ENCODE results near the gene WDR91. TPM values are rescaled to one million over a fixed set of nuclear protein-coding genes. Genes with fewer than 3 reads are reported as not detected.
A peak's percentile ranks its signal among the peaks of the same experiment; 100 is the strongest.

Gene WDR91
- 10 to 100 TPM; 18.7 to 37.1 (median 30.0) TPM for total RNA-seq

DNA sequence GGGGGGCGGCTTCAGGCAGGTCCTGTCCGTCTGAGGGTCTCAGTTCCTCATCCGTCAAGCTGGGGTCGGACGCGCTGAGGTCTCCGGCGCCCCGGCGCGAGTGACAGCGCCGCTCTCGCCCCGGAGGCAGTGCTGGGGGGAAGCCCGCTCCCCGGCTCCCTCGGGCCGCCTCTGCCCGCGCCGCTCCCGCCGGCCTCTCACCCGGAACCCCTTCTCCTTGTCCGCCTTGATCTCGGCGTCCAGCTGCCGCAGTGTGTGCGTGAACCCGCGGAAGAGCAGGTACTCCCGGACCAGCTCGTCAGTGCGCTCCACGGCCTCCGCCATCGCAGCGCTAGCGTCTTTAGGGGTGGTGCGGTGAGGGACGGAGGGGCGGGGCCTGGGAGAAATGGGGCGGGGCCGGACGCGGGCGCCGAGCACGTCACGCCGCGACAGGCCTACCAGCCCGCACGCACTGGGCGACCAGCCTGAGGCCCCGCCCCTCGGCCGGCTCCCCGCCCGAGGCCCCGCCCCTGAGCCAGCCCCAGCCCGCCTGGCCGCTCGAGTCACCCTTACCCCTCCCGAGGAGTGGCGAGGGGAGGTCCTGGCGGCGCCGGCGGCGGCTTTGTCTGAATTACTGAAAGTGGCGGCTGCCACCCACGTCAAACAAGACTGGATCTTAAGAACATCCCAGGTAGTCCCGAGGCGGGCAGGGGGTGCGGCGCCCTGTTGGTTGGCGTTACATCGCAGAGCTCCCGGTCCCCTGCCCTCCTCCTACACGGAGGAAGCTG, at the start of gene WDR91:
WDR91 (minus strand) TSS at position 348 of the 767 bp plus-strand sequence; CDS start at position 324, 24 bp downstream.
- Histone ChIP-seq H3K4me1 (peaks cover 0 to 36% (median 9%) of the 10 kb centered on the region in 3 donors), H3K4me3 (peak within 1 kb of the TSS; percentile 91 to 93), H3K9me3 (no peaks in the 10 kb centered on the region), H3K27ac (peak within 1 kb of the TSS; percentile 93 to 98 (median 95)), H3K27me3 (no peaks in the 10 kb centered on the region), H3K36me3 (peaks cover 0 to 11% of the 10 kb centered on the region in 2 donors)
- peak; percentile 71 to 84 for TF ChIP-seq POLR2A (IDR thresholded peaks at IDR 0.05)
- TF ChIP-seq, protein P1, sequence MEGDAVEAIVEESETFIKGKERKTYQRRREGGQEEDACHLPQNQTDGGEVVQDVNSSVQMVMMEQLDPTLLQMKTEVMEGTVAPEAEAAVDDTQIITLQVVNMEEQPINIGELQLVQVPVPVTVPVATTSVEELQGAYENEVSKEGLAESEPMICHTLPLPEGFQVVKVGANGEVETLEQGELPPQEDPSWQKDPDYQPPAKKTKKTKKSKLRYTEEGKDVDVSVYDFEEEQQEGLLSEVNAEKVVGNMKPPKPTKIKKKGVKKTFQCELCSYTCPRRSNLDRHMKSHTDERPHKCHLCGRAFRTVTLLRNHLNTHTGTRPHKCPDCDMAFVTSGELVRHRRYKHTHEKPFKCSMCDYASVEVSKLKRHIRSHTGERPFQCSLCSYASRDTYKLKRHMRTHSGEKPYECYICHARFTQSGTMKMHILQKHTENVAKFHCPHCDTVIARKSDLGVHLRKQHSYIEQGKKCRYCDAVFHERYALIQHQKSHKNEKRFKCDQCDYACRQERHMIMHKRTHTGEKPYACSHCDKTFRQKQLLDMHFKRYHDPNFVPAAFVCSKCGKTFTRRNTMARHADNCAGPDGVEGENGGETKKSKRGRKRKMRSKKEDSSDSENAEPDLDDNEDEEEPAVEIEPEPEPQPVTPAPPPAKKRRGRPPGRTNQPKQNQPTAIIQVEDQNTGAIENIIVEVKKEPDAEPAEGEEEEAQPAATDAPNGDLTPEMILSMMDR (IDR thresholded peaks at IDR 0.05) = peak in 1 of 4 experiments; percentile 37
- peak; percentile 88 for TF ChIP-seq POLR2AphosphoS5 (IDR thresholded peaks at IDR 0.05)
- TF ChIP-seq EP300 (IDR thresholded peaks at IDR 0.05) = no peak
- peak; percentile 95 for ATAC-seq
- WGBS, 2 donors (ENCODE audit: low coverage in 1 of 2) = no CpG with 5 or more reads among the region's 82 CpGs

- peaks cover 0 to 22% (median 4%) of the 10 kb centered on the region in 3 donors for H3K4me1 ChIP-seq
- H3K36me3 ChIP-seq = no peaks in the 10 kb centered on the region
- H3K27me3 ChIP-seq = no peaks in the 10 kb centered on the region
- peaks cover 0 to under 1% (median 0%) of the 10 kb centered on the region in 3 donors for H3K9me3 ChIP-seq
- ATAC-seq = no peak
- no peak overlapping the region for H3K27ac ChIP-seq
- WGBS, 2 donors (ENCODE audit: low coverage in 1 of 2) = 67% methylated on average over 1 to 2 of the region's 2 CpGs
- no peak overlapping the region for H3K4me3 ChIP-seq
- TF ChIP-seq POLR2AphosphoS5 (IDR thresholded peaks at IDR 0.05) (no peak), POLR2A (IDR thresholded peaks at IDR 0.05) (no peak), EP300 (IDR thresholded peaks at IDR 0.05) (no peak)
- TF ChIP-seq, protein P1 (IDR thresholded peaks at IDR 0.05) = no peak
These were observed 49.1 kb upstream of the WDR91 start for GRCh38 chr7:135260470-135260869.

GRCh38 chr7:135259702-135260101, 48.4 kb upstream of the WDR91 start:
- no peaks in the 10 kb centered on the region for H3K36me3 ChIP-seq
- H3K4me3 ChIP-seq = no peak overlapping the region
- WGBS, 2 donors (ENCODE audit: low coverage in 1 of 2) = 83% methylated on average over 1 of the region's 6 CpGs; no CpG with 5 or more reads in 1 of the 2 donors
- no peaks in the 10 kb centered on the region for H3K9me3 ChIP-seq
- no peak for TF ChIP-seq EP300 (IDR thresholded peaks at IDR 0.05)
- TF ChIP-seq, protein P1 (IDR thresholded peaks at IDR 0.05) = no peak
- no peak for TF ChIP-seq POLR2A (IDR thresholded peaks at IDR 0.05)
- TF ChIP-seq POLR2AphosphoS5 (IDR thresholded peaks at IDR 0.05) = no peak
- no peak overlapping the region for H3K27ac ChIP-seq
- ATAC-seq = no peak
- peaks cover 0 to 30% (median 7%) of the 10 kb centered on the region in 3 donors for H3K4me1 ChIP-seq
- no peaks in the 10 kb centered on the region for H3K27me3 ChIP-seq

DNA sequence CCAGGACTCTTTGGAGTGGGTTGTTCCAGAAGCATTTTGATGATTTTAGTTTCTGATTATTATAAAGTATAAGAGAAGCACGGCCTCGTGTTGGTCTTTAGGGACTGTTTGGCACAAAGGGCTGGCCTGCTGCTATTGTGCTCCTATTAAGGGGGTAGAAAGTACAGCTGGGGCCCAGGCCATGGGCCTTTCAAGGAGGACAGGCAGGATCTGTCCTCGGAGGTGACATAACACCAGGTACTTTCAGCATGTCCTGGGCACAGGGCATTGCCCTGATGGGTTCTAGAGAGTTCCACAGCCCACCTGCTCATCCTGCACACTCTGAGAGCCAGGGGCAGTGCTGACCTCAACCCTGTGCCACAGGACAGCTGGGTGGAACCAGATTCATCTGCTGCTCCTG, 47.3 kb upstream of the WDR91 start:
- WGBS, 2 donors (ENCODE audit: low coverage in 1 of 2) = 100% methylated on average over 2 of the region's 3 CpGs; no CpG with 5 or more reads in 1 of the 2 donors
- H3K27ac ChIP-seq = no peak overlapping the region
- no peaks in the 10 kb centered on the region for H3K36me3 ChIP-seq
- no peak for ATAC-seq
- no peaks in the 10 kb centered on the region for H3K9me3 ChIP-seq
- H3K4me3 ChIP-seq = no peak overlapping the region
- H3K27me3 ChIP-seq = no peaks in the 10 kb centered on the region
- peaks cover 2 to 41% (median 18%) of the 10 kb centered on the region in 3 donors for H3K4me1 ChIP-seq
- TF ChIP-seq POLR2A (IDR thresholded peaks at IDR 0.05) (no peak), EP300 (IDR thresholded peaks at IDR 0.05) (no peak), POLR2AphosphoS5 (IDR thresholded peaks at IDR 0.05) (no peak)
- TF ChIP-seq, protein P1 (IDR thresholded peaks at IDR 0.05) = no peak

- Histone ChIP-seq H3K4me1 (peaks cover 3 to 47% (median 24%) of the 10 kb centered on the region in 3 donors), H3K36me3 (no peaks in the 10 kb centered on the region), H3K27ac (no peak overlapping the region), H3K27me3 (no peaks in the 10 kb centered on the region), H3K9me3 (no peaks in the 10 kb centered on the region), H3K4me3 (no peak overlapping the region)
- WGBS, 2 donors (ENCODE audit: low coverage in 1 of 2) = 75 to 80% methylated on average over 1 to 4 of the region's 4 CpGs
- TF ChIP-seq POLR2AphosphoS5 (IDR thresholded peaks at IDR 0.05) (no peak), POLR2A (IDR thresholded peaks at IDR 0.05) (no peak), EP300 (IDR thresholded peaks at IDR 0.05) (no peak)
- TF ChIP-seq, protein P1 (IDR thresholded peaks at IDR 0.05) = no peak
- ATAC-seq = no peak
These were observed 46.5 kb upstream of the WDR91 start for GRCh38 chr7:135257790-135258189.

Data from gastroesophageal sphincter (tissue), 4 donors.